GM10248 (cell line): ENCODE data around the gene SLC24A4.

Experiments
- CTCF ChIA-PET: fragments of 300-600 bp; sonication (Branson Sonifier 250); formaldehyde crosslinking; extraction: SDS; loops from one replicate; lab custom pipeline; 2021; ENCODE audit warnings: antibody characterized with exemption; lab: Yijun Ruan, JAX
- POLR2A ChIA-PET: fragments of 350-650 bp; sonication (Branson Sonifier 250); formaldehyde crosslinking; extraction: SDS; loops from one replicate; lab custom pipeline; 2020; ENCODE audit warnings: antibody characterized with exemption; lab: Yijun Ruan, JAX
- DNase-seq: peaks from one replicate; pipeline ENCODE4 v3.0.0; 2012; ENCODE audit errors: extremely low spot score
- TF ChIP-seq, protein P1 (sequence below): IDR thresholded peaks from 2 replicates; pipeline ENCODE4 v1.5.1; 2012; ENCODE audit warnings: mild to moderate bottlenecking, low read depth; ENCODE audit errors: extremely low read depth, missing control alignments, control extremely low read depth

The SLC24A4 gene

DNA sequence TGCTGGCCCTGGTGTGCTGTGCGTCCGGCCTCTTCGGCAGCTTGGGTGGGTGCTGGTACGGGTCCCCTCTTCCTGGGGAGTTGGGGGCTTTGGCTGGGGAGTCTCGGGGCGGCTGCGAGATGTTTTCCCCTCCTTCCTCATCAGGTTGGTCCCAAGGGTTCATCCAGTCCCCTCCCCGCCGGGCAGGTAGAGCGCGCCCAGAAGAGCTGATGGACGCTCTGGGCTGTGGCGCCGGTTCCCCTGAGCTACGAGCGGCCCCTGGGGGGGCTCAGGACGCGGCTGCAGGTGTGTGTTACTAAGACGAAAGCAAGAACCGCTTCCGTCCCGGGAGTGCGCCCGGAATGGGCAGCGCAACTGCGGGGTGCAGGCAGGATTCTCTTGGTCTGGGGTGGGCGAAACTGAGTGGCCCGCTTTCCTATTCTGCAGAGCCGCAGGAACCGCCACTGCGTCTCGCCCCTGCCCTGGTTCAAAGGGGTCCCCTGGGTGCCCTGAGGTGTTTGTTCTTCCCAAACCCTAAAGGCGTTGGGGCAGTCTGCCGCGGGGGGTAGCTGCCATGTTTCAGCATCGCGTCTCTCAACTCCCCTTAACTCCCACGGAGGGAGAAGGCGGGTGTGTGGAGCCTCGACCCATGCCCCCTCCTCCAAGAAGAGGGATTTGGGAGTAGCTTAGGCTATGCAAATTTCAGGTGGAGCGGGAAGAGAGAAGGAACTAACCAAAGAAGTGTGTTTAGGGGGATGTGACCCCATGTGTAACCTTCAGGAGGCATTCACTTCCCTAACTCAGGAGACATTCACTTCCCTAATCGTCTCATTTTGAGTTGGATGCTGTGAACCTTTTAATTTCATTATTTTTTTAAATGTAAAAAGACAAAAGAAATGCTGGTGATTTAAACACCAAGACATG lies 1.2 kb downstream of the SLC24A4 start:
- no peak for DNase-seq
- TF ChIP-seq, protein P1, sequence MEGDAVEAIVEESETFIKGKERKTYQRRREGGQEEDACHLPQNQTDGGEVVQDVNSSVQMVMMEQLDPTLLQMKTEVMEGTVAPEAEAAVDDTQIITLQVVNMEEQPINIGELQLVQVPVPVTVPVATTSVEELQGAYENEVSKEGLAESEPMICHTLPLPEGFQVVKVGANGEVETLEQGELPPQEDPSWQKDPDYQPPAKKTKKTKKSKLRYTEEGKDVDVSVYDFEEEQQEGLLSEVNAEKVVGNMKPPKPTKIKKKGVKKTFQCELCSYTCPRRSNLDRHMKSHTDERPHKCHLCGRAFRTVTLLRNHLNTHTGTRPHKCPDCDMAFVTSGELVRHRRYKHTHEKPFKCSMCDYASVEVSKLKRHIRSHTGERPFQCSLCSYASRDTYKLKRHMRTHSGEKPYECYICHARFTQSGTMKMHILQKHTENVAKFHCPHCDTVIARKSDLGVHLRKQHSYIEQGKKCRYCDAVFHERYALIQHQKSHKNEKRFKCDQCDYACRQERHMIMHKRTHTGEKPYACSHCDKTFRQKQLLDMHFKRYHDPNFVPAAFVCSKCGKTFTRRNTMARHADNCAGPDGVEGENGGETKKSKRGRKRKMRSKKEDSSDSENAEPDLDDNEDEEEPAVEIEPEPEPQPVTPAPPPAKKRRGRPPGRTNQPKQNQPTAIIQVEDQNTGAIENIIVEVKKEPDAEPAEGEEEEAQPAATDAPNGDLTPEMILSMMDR, result no peak
- CTCF ChIA-PET, result interaction anchor here (1.4 kb wide), 1 partner anchor 9 kb away, joined by 4 read pairs; no protein-coding TSS in a partner anchor
- POLR2A ChIA-PET, result no interaction called here

DNA sequence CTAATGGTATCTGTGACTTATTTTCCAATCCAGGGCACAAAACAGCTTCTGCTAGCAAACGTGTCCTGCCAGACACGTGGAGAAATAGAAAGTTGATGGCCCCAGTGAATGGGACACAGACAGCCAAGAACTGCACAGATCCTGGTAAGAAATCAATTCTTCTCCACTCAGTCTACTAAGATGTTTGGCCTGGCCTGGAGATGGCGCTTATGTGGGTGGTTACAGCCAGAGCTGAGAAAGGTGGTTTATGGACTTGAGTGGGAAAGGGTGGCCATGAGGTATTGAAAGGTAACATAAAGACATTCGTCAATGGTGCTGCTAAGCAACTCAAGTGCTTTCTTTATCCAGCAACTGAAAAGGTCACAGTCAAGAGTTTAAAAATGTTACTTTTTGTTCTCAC lies 2.9 kb downstream of the SLC24A4 start:
- no peak for DNase-seq

DNA sequence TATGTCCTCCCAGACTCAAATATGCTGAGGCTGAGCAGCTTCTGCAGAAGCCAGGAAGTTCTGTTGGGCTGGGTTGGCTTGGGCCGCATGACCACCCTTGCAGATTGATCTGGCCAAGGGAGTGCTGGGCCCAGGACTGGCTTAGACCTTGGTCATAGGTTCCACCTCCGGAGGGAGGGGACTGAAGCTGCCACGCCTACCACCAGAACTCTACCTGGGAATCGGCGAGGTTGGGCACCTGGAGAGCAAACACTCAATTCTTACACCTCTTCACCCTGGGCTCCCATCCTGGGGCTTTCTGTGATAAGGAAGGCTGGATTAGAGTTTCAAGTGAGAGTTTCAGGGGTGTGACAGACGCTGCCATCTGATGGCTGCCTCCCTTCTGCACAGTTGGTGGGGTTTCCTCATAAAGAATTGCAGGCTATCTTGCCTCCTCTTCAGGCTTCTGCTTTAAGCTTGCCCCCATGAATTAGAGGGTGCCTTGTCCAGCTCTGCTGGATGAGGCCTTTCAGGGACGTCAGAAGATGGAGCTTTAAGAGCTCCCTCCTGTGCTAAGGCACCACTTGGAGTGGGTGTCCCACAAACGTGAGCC lies 5.8 kb downstream of the SLC24A4 start:
- no peak for DNase-seq
- TF ChIP-seq, protein P1, result no peak
- ChIA-PET POLR2A (no interaction called here), CTCF (no interaction called here)

More for the DNA sequence above, 2.9 kb downstream of the SLC24A4 start:
- ChIA-PET CTCF (interaction anchor here (1.0 to 1.3 kb wide), 3 partner anchors 14 to 26 kb away, joined by 3 read pairs; no protein-coding TSS in a partner anchor), POLR2A (no interaction called here)
- TF ChIP-seq, protein P1, result no peak

DNA sequence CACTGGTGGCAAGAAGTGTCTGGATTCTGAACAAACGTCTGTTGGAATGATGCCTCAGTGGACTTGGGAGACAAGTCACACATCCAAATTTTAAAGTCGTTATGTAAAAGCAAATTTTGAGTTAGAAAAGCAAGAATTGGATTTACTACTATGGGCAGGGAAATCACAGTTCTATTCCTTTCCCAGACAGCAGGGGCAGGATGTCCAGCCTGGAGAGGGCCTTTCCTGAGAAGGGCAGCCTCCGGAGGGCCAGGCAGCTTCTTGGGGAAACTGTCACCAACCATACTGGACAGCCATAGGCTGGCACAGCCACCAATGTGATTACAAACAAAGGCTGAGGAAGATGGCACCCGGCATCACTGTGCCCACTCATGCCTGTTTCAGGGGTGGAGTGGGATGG lies 11.1 kb downstream of the SLC24A4 start:
- POLR2A ChIA-PET, result no interaction called here
- TF ChIP-seq, protein P1, result no peak
- CTCF ChIA-PET, result interaction anchor here (1.7 kb wide), 1 partner anchor 18 kb away, joined by 6 read pairs; no protein-coding TSS in a partner anchor
- no peak for DNase-seq

DNA sequence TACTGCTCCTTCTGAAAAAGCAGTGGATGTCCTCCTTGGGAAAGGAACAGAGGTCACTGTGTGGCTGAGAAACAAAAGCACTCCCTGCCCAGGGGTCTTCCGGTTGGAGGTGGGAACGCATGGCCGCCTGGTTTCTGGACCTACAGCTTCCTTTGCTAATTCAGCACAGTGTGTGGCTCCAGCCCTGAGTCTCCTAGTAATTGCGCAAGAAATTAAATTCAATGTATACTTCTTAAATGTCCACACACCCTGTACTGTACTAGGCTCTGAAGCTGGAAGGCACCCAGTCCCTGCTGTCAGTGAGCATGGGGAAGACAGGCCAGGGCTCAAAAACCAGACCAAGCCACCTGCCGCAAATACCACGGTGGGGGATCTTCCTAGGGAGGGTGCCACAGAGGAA lies 13.4 kb downstream of the SLC24A4 start:
- TF ChIP-seq, protein P1, result no peak
- ChIA-PET POLR2A (no interaction called here), CTCF (interaction anchor here (1.4 kb wide), 1 partner anchor 119 kb away, joined by 3 read pairs; no protein-coding TSS in a partner anchor)
- no peak for DNase-seq

DNA sequence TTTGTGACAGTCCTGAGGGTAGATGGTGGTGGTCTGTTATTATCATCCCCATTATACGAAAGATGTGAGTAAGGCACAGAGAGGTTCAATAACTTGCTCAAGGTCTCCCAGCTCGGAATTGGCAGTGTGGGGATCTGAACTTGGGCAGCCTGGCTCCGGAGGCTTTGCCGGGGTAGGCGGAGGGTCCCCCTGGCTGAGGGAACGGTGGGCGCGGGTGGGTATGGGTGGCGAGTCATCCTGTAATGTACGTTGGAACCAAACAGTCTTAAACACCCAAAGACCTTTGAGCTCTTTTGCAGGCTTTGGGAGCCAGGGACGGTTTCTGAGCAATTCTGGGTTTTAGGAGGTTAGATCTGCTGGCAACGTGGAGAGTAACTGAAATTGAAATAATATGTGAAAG lies 16.5 kb downstream of the SLC24A4 start:
- ChIA-PET CTCF (interaction anchor here (1.6 kb wide), 1 partner anchor 36 kb away, joined by 3 read pairs; no protein-coding TSS in a partner anchor), POLR2A (no interaction called here)
- TF ChIP-seq, protein P1, result no peak
- DNase-seq, result no peak
